BJ (cell line): ENCODE measurements around the gene SPINK4. TPM values are rescaled to one million over a fixed set of nuclear protein-coding genes. Genes with fewer than 3 reads are reported as not detected.

Experiments
- CTCF ChIA-PET: fragments of 350-600 bp; formaldehyde crosslinking; extraction: SDS; loops from one replicate; lab custom pipeline; 2021; ENCODE audit warnings: antibody characterized with exemption, inconsistent platforms; lab: Yijun Ruan, JAX
- POLR2A ChIA-PET: fragments of 300-600 bp; sonication (Branson Sonifier 250); formaldehyde crosslinking; extraction: SDS; loops from one replicate; lab custom pipeline; 2021; ENCODE audit warnings: antibody characterized with exemption; lab: Charles Lee
- DNase-seq: peaks from one replicate; pipeline ENCODE4 v3.0.0-alpha.2; 2011; ENCODE audit warnings: low read depth
- H3K27me3 ChIP-seq: 2 replicates; pipeline ENCODE4 v1.6.0; 2011; ENCODE audit warnings: low read length; ENCODE audit not compliant: control insufficient read depth, insufficient read depth
- H3K36me3 ChIP-seq: 2 replicates; pipeline ENCODE4 v1.5.1; 2011; ENCODE audit warnings: low read length; ENCODE audit not compliant: control insufficient read depth, insufficient read depth
- H3K4me3 ChIP-seq: 2 replicates; pipeline ENCODE4 v1.5.1; 2011; ENCODE audit warnings: low read depth, mild to moderate bottlenecking, control low read depth, low read length
- polyA plus RNA-seq: library from polyadenylated mRNA; depleted of rRNA; stranded (reverse); fragments of >200 nt; gene quantifications from 2 replicates; pipeline ENCODE4 v1.2.3, GENCODE V29; 2011
- TF ChIP-seq, protein P1 (sequence below): IDR thresholded peaks from 2 replicates; pipeline ENCODE4 v1.5.1; 2011; ENCODE audit warnings: low read depth, mild to moderate bottlenecking, control low read depth, inconsistent platforms, low read length, moderate library complexity; ENCODE audit not compliant: insufficient read depth

SPINK4 gene
- polyA plus RNA-seq, 1 experiment = not detected

DNA sequence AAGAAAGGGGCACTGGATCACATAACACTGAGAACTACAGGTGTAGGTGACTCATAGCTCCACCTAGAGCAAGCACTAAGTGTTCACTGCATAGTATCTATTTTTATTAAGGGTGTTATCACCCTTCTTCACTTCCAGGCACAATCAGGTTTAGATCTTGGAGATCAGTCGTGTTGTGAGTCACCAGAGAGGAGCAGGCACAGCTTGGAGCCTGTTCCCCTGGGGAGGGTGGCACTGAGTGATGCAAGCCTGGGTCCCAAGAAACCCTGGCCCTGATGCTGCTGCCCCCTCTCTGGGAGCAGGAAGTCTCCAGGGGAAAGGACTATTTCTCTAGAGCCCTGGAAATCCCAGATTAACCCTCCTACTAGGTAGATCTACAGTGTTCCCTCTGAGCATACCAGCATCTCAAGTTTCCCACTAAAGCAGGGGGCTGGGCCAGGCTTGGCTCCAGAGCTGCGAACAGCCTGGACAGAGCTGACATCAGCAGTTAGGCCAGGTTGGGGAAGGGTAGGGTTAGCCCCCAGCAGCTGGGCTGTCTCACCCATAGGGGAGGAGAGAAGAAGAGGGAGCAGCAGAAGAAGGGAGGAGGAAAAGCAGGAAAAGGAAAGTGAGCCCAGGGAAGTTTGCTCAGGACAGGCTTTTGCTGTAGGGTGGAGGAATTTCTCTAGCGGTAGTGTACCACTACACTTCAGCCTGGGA, 28.1 kb upstream of the SPINK4 start:
- ChIA-PET POLR2A (no interaction called here), CTCF (interaction anchor here (0.9 to 1.7 kb wide), 2 partner anchors 9 to 131 kb away, joined by 3 to 4 read pairs; no protein-coding TSS in a partner anchor)
- H3K27me3 ChIP-seq = peaks cover 13% of the 10 kb centered on the region
- TF ChIP-seq, protein P1, sequence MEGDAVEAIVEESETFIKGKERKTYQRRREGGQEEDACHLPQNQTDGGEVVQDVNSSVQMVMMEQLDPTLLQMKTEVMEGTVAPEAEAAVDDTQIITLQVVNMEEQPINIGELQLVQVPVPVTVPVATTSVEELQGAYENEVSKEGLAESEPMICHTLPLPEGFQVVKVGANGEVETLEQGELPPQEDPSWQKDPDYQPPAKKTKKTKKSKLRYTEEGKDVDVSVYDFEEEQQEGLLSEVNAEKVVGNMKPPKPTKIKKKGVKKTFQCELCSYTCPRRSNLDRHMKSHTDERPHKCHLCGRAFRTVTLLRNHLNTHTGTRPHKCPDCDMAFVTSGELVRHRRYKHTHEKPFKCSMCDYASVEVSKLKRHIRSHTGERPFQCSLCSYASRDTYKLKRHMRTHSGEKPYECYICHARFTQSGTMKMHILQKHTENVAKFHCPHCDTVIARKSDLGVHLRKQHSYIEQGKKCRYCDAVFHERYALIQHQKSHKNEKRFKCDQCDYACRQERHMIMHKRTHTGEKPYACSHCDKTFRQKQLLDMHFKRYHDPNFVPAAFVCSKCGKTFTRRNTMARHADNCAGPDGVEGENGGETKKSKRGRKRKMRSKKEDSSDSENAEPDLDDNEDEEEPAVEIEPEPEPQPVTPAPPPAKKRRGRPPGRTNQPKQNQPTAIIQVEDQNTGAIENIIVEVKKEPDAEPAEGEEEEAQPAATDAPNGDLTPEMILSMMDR = no peak
- no peak overlapping the region for H3K4me3 ChIP-seq
- no peak for DNase-seq
- no peaks in the 10 kb centered on the region for H3K36me3 ChIP-seq

DNA sequence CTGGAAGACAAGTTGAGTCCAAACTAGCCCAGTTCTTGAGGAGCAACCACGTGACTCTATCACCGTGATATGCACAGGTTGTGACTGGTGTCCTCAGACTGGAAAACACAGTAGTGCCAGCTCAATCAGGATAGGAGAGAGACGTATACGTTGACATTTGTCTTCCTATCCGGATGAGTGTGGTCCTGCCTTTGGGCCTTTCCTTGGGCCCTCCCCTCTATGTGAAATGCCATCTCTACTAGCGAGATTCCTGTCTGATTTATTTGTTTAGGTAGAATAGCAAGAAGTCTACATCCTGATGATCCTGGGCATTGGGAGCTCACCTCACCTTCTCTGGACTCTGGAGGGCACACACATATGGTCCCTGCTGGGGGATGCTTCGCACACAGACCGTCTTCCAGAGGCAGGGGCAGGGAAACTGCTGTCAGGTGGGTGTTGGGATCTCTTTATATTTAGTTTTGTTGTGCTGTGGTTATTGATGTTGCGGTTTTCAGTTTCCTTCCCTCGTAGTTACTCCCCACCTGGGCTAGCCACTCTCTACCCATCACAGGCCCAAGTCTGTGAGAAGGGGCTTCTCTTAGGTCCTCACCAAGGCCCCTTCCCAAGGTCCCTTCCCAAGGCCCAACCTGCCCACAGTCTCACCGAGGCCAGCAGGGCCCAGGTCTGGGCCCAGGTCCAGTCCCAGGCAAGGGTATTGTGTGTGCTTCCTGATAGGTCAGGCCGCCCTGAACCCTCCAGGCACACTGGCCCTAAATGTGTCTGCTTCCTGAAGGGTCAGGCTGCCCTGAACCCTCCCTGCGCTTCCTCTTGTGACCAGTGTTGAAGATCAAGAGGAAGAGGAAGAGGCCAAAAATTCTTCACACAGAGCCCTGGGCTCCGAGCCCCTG, 19.0 kb upstream of the SPINK4 start:
- CTCF ChIA-PET = no interaction called here
- no peak overlapping the region for H3K4me3 ChIP-seq
- H3K27me3 ChIP-seq = peaks cover 12% of the 10 kb centered on the region
- H3K36me3 ChIP-seq = no peaks in the 10 kb centered on the region
- POLR2A ChIA-PET = no interaction called here
- DNase-seq = no peak
- TF ChIP-seq, protein P1 = no peak

DNA sequence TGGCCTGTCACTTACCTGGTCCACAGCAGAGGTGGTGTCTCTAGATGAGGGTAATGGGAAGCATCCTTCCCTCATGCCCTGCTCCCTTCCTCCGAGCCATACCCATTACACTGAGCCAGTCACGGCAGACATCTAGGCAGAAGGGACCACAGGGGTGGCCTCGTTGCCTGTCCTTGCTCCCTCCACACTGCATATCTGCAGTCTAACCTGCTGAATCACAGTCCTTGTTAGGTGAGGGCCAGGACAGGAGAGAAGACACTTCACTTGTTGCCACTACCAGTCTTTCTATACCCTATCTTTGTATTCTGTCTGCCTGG, 18.4 kb upstream of the SPINK4 start:
- H3K36me3 ChIP-seq = no peaks in the 10 kb centered on the region
- CTCF ChIA-PET = interaction anchor here (1.2 kb wide), 1 partner anchor 19 kb away, joined by 3 read pairs; no protein-coding TSS in a partner anchor
- DNase-seq = no peak

DNA sequence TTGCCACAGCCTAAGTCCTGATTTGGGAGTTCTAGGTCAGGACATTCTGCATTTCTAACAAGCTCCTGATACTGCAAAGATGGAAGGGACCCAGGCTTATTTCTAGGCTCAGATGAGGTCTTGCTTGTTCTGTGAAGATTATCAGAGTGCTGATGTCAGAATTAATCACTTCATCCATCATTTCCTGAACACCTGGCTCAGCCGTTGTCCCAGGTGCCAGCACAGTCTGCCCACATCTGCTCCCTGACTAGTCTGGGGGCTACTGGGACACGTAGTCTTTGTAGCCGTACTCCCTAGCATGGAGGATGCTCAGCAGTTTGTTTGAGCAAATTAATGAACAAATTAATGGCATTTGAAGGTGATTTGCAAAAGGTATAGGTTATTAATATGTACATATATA, 17.9 kb upstream of the SPINK4 start:
- CTCF ChIA-PET = interaction anchor here (0.8 to 1.2 kb wide), 2 partner anchors 19 to 55 kb away, joined by 3 read pairs; partner anchors contain the start of gene B4GALT1
- Histone ChIP-seq H3K36me3 (no peaks in the 10 kb centered on the region), H3K27me3 (peaks cover 6% of the 10 kb centered on the region), H3K4me3 (no peak overlapping the region)
- no peak for DNase-seq
- POLR2A ChIA-PET = no interaction called here
- TF ChIP-seq, protein P1 = no peak

More for the DNA sequence above, 18.4 kb upstream of the SPINK4 start:
- peaks cover 9% of the 10 kb centered on the region for H3K27me3 ChIP-seq
- H3K4me3 ChIP-seq = no peak overlapping the region
- TF ChIP-seq, protein P1 = no peak
- POLR2A ChIA-PET = no interaction called here

DNA sequence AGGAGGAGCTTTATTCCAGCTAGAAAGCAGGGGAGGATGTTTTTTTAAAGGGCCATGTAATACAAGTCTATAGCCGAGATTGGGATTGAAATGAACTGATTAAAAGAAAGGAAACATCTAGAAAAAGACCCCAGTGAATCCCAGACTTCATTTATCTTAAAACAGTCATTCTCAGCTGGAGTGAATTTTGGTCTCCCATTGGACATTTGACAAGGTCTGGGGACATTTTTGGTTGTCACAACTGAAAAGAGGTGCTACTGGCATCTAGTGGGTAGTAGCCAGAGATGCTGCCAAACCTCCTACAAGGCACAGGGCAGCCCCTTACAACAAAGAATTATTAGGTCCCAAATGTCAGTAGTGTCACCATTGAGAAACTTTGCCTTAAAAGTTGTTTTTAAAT, 16.3 kb upstream of the SPINK4 start:
- CTCF ChIA-PET = interaction anchor here (0.9 kb wide), 1 partner anchor 13 kb away, joined by 3 read pairs; no protein-coding TSS in a partner anchor
- POLR2A ChIA-PET = interaction anchor here (0.6 kb wide), 1 partner anchor 53 kb away, joined by 3 read pairs; no protein-coding TSS in a partner anchor
- no peak for DNase-seq
- Histone ChIP-seq H3K27me3 (peaks cover 2% of the 10 kb centered on the region; the same call in 1 of the 2 replicates), H3K36me3 (no peaks in the 10 kb centered on the region), H3K4me3 (no peak overlapping the region)
- TF ChIP-seq, protein P1 = peak; percentile 21; the same call in 1 of the 2 replicates
